ENCODE data around the gene OSBPL10. TPM values are rescaled to one million over a fixed set of nuclear protein-coding genes. Genes with fewer than 3 reads are reported as not detected.

Gene OSBPL10
- total RNA-seq, 1 donor from 2014 or later: 8.4 TPM

- DNase-seq (ENCODE audit: low spot score): no peak
- Histone ChIP-seq H3F3A (ENCODE audit: low read depth) (no peaks in the 10 kb centered on the region), H3K27me3 (no peaks in the 10 kb centered on the region), H3K4me1 (no peaks in the 10 kb centered on the region), H3K4me2 (no peak overlapping the region), H3K4me3 (no peak overlapping the region), H3K27ac (no peak overlapping the region), H4K20me1 (ENCODE audit: low read depth) (no peaks in the 10 kb centered on the region), H3K36me3 (no peaks in the 10 kb centered on the region), H2AFZ (replicated peaks) (no peak overlapping the region), H3K79me2 (ENCODE audit: low read depth) (no peaks in the 10 kb centered on the region), H3K9me3 (ENCODE audit: low read depth) (no peaks in the 10 kb centered on the region), H3K9ac (no peak overlapping the region)
- H3K4me1 Mint-ChIP-seq: peaks cover 2% of the 10 kb centered on the region
- no peaks in the 10 kb centered on the region for H3K9me3 Mint-ChIP-seq
- H3K4me3 Mint-ChIP-seq: no peak overlapping the region
- TF ChIP-seq EZH2 (IDR thresholded peaks at IDR 0.05) (no peak), CTCF (IDR thresholded peaks at IDR 0.05) (no peak), EZH2phosphoT487 (IDR thresholded peaks at IDR 0.05) (no peak)
- H3K36me3 Mint-ChIP-seq: no peaks in the 10 kb centered on the region
- H3K27ac Mint-ChIP-seq: no peak overlapping the region
- H3K27me3 Mint-ChIP-seq (ENCODE audit: insufficient read depth, low read depth): peaks cover 3% of the 10 kb centered on the region
Measured at GRCh38 chr3:31667582-31667981, 313.5 kb downstream of the OSBPL10 start.

GRCh38 chr3:31664031-31664430 is 317.0 kb downstream of the OSBPL10 start:
- Mint-ChIP-seq H3K27me3 (ENCODE audit: insufficient read depth, low read depth) (no peaks in the 10 kb centered on the region), H3K27ac (no peak overlapping the region), H3K4me3 (no peak overlapping the region), H3K4me1 (peaks cover 2% of the 10 kb centered on the region), H3K9me3 (no peaks in the 10 kb centered on the region), H3K36me3 (no peaks in the 10 kb centered on the region)
- Histone ChIP-seq H3K79me2 (ENCODE audit: low read depth) (no peaks in the 10 kb centered on the region), H4K20me1 (ENCODE audit: low read depth) (no peaks in the 10 kb centered on the region), H3K4me2 (no peak overlapping the region), H3K9ac (no peak overlapping the region), H3K4me3 (no peak overlapping the region), H3K9me3 (ENCODE audit: low read depth) (no peaks in the 10 kb centered on the region), H3K36me3 (no peaks in the 10 kb centered on the region), H3F3A (ENCODE audit: low read depth) (no peaks in the 10 kb centered on the region), H3K27me3 (no peaks in the 10 kb centered on the region), H2AFZ (replicated peaks) (no peak overlapping the region), H3K27ac (no peak overlapping the region), H3K4me1 (no peaks in the 10 kb centered on the region)
- no peak for DNase-seq (ENCODE audit: low spot score)
- TF ChIP-seq EZH2phosphoT487 (IDR thresholded peaks at IDR 0.05): no peak
- TF ChIP-seq CTCF (IDR thresholded peaks at IDR 0.05): no peak
- TF ChIP-seq EZH2 (IDR thresholded peaks at IDR 0.05): no peak

GRCh38 chr3:31661993-31662670 is 318.9 kb downstream of the OSBPL10 start:
- Histone ChIP-seq H3K9ac (no peak overlapping the region), H3K36me3 (no peaks in the 10 kb centered on the region), H3F3A (ENCODE audit: low read depth) (no peaks in the 10 kb centered on the region), H4K20me1 (ENCODE audit: low read depth) (no peaks in the 10 kb centered on the region), H3K79me2 (ENCODE audit: low read depth) (no peaks in the 10 kb centered on the region), H3K4me3 (no peak overlapping the region), H2AFZ (replicated peaks) (no peak overlapping the region), H3K4me2 (no peak overlapping the region), H3K27me3 (no peaks in the 10 kb centered on the region), H3K27ac (no peak overlapping the region), H3K9me3 (ENCODE audit: low read depth) (no peaks in the 10 kb centered on the region), H3K4me1 (no peaks in the 10 kb centered on the region)
- peaks cover 2% of the 10 kb centered on the region for H3K4me1 Mint-ChIP-seq
- H3K27ac Mint-ChIP-seq: no peak overlapping the region
- no peaks in the 10 kb centered on the region for H3K36me3 Mint-ChIP-seq
- H3K9me3 Mint-ChIP-seq: peaks cover 5% of the 10 kb centered on the region
- TF ChIP-seq EZH2phosphoT487 (IDR thresholded peaks at IDR 0.05) (no peak), CTCF (IDR thresholded peaks at IDR 0.05) (no peak), EZH2 (IDR thresholded peaks at IDR 0.05) (no peak)
- no peak overlapping the region for H3K4me3 Mint-ChIP-seq
- no peaks in the 10 kb centered on the region for H3K27me3 Mint-ChIP-seq (ENCODE audit: insufficient read depth, low read depth)
- no peak for DNase-seq (ENCODE audit: low spot score)

Data from neural progenitor cell (in vitro differentiated cells).